ENCODE results near the gene SNX1. TPM values are rescaled to one million over a fixed set of nuclear protein-coding genes. Genes with fewer than 3 reads are reported as not detected.

SNX1 gene
- total and polyA plus RNA-seq, 9 donors = 51.5 to 139 (median 125) TPM

- no peaks in the 10 kb centered on the region for H3K36me3 ChIP-seq
These were observed 40.6 kb downstream of the SNX1 start for GRCh38 chr15:64136347-64136746.

GRCh38 chr15:64137226-64137833 is 41.5 kb downstream of the SNX1 start:
- 68 to 74% (median 69%) methylated on average over 6 to 8 of the region's 8 CpGs for WGBS, 3 donors
- no peak for DNase-seq
- no peak overlapping the region for H3K4me3 ChIP-seq
- intact Hi-C loops (cut with DNase I) = no loop called here
- no peaks in the 10 kb centered on the region for H3K27me3 ChIP-seq
- no peaks in the 10 kb centered on the region for H3K36me3 ChIP-seq
- TF ChIP-seq EP300 (IDR thresholded peaks at IDR 0.05) = no peak
- no peak for TF ChIP-seq CTCF (IDR thresholded peaks at IDR 0.05)
- TF ChIP-seq POLR2A (IDR thresholded peaks at IDR 0.05) = no peak
- no peak overlapping the region for H3K27ac ChIP-seq
- H3K9me3 ChIP-seq = no peaks in the 10 kb centered on the region
- H3K4me1 ChIP-seq (ENCODE audit: insufficient read depth) = peaks cover 4% of the 10 kb centered on the region

More at GRCh38 chr15:64136347-64136746, 40.6 kb downstream of the SNX1 start:
- intact Hi-C loops (cut with DNase I) = no loop called here
- H3K4me1 ChIP-seq (ENCODE audit: insufficient read depth) = peaks cover 4% of the 10 kb centered on the region
- TF ChIP-seq POLR2A (IDR thresholded peaks at IDR 0.05) = no peak
- no peak for TF ChIP-seq CTCF (IDR thresholded peaks at IDR 0.05)
- no peak for TF ChIP-seq EP300 (IDR thresholded peaks at IDR 0.05)
- no peak overlapping the region for H3K4me3 ChIP-seq
- no peak overlapping the region for H3K27ac ChIP-seq
- DNase-seq = no peak
- no peaks in the 10 kb centered on the region for H3K9me3 ChIP-seq
- H3K27me3 ChIP-seq = no peaks in the 10 kb centered on the region
- WGBS, 3 donors = 74 to 88% (median 80%) methylated on average over 7 of the region's 7 CpGs

- intact Hi-C loops (cut with DNase I) = no loop called here
- Histone ChIP-seq H3K4me1 (ENCODE audit: insufficient read depth) (peaks cover 4% of the 10 kb centered on the region), H3K27me3 (no peaks in the 10 kb centered on the region), H3K4me3 (no peak overlapping the region), H3K27ac (no peak overlapping the region), H3K36me3 (no peaks in the 10 kb centered on the region), H3K9me3 (no peaks in the 10 kb centered on the region)
- peak in 1 of 5 donors; percentile 8 for DNase-seq
- whole genome bisulfite sequencing, 3 donors = 83 to 92% (median 90%) methylated on average over 4 of the region's 4 CpGs
- TF ChIP-seq EP300 (IDR thresholded peaks at IDR 0.05) (no peak), CTCF (IDR thresholded peaks at IDR 0.05) (no peak), POLR2A (IDR thresholded peaks at IDR 0.05) (no peak)
These were observed 42.7 kb downstream of the SNX1 start for GRCh38 chr15:64138331-64138941.

- no peaks in the 10 kb centered on the region for H3K27me3 ChIP-seq
- H3K4me1 ChIP-seq (ENCODE audit: insufficient read depth) = no peaks in the 10 kb centered on the region
- H3K36me3 ChIP-seq = no peaks in the 10 kb centered on the region
- no peak for TF ChIP-seq CTCF (IDR thresholded peaks at IDR 0.05)
- no peak for TF ChIP-seq POLR2A (IDR thresholded peaks at IDR 0.05)
- no peak for TF ChIP-seq EP300 (IDR thresholded peaks at IDR 0.05)
- no peaks in the 10 kb centered on the region for H3K9me3 ChIP-seq
- DNase-seq = no peak
- intact Hi-C loops (cut with DNase I) = no loop called here
- no peak overlapping the region for H3K4me3 ChIP-seq
- WGBS, 3 donors = 95 to 99% (median 98%) methylated on average over 8 of the region's 8 CpGs
- no peak overlapping the region for H3K27ac ChIP-seq
These were observed 46.2 kb downstream of the SNX1 start for GRCh38 chr15:64141798-64142512.
